K562 (cell line): ENCODE measurements around the gene IRF2. TPM values are rescaled to one million over a fixed set of nuclear protein-coding genes. Genes with fewer than 3 reads are reported as not detected.

Experiments
- CBX3 ChIP-seq, 2 experiments: IDR thresholded peaks; 1 replicate in 1 of 2; 2 replicates in 1 of 2; pipeline ENCODE4 v1.6.1; 2012; ENCODE audit warnings: inconsistent platforms in 2 of 2, low read length in 2 of 2, borderline replicate concordance in 1 of 2, control low read depth in 1 of 2
- GATA2 ChIP-seq: sonication (generic); formaldehyde crosslinking; IDR thresholded peaks from 2 replicates; pipeline ENCODE4 v1.4.0; 2020; ENCODE audit warnings: mild to moderate bottlenecking, missing genetic modification reagents
- NFRKB ChIP-seq: fragments of 450-650 bp; IDR thresholded peaks from 2 replicates; pipeline ENCODE4 v1.6.1; 2016; ENCODE audit warnings: low read depth
- RHOXF2B ChIP-seq: fragments of 250-450 bp; sonication (Bioruptor Pico); conservative IDR thresholded peaks from 2 replicates; pipeline ENCODE4 v1.5.1; 2021
- SPI1 ChIP-seq: IDR thresholded peaks from 2 replicates; pipeline ENCODE4 v1.6.1; 2011; ENCODE audit warnings: low read depth, low read length, control low read depth, borderline replicate concordance
- ZNF134 ChIP-seq: fragments of 250-450 bp; sonication (Bioruptor Pico); conservative IDR thresholded peaks from 2 replicates; pipeline ENCODE4 v1.4.0; 2020
- polyA plus RNA-seq, 8 experiments: library from polyadenylated mRNA; depleted of rRNA in 4 of 8; stranded (reverse) in 5 of 8; unstranded in 3 of 8; fragments of >200 nt; fragmentation: Nextera tagmentation in 2 of 8; fragmentation: Illumina TruSeq in 1 of 8; extraction: Ambion mirVana in 2 of 8; extraction: Trizol in 1 of 8; gene quantifications; 2 replicates each; pipeline versions ENCODE4 v1.2.1 to v1.2.3, GENCODE V29; 2011 to 2014; ENCODE audit warnings: inconsistent platforms in 1 of 8, missing spikeins in 1 of 8
- total RNA-seq, 7 experiments: library from RNA; depleted of rRNA in 6 of 7; stranded (reverse); fragments of >200 nt in 6 of 7; fragmentation: Illumina TruSeq in 2 of 7; extraction: Trizol in 2 of 7; gene quantifications; 2 replicates each; pipeline versions ENCODE4 v1.2.1 to v1.2.3, GENCODE V29; 2011 to 2021; ENCODE audit warnings: low replicate concordance in 1 of 7
- TF ChIP-seq, protein P1 (sequence below): fragments of 450-650 bp; IDR thresholded peaks from 2 replicates; pipeline ENCODE4 v1.6.1; 2016; ENCODE audit warnings: mild to moderate bottlenecking, moderate library complexity
- TF ChIP-seq, protein P2 (sequence below): fragments of 450-650 bp; formaldehyde crosslinking; conservative IDR thresholded peaks from 2 replicates; pipeline ENCODE4 v1.4.0; 2022; ENCODE audit warnings: mild to moderate bottlenecking, missing genetic modification characterization
- TF ChIP-seq, protein P3 (sequence below): fragments of 250-450 bp; sonication (Bioruptor Pico); IDR thresholded peaks from 2 replicates; pipeline ENCODE4 v1.4.0; 2020; ENCODE audit warnings: mild to moderate bottlenecking, moderate library complexity
- TF ChIP-seq, protein P4 (sequence below): fragments of 450-650 bp; IDR thresholded peaks from 2 replicates; pipeline ENCODE4 v1.6.1; 2017; ENCODE audit warnings: mild to moderate bottlenecking, moderate library complexity

IRF2 gene
- total and polyA plus RNA-seq, 9 of the 15 experiments (the other 6 are each of a cell fraction or from before 2014, with no cell fraction given), result 7.1 to 17.1 (median 11.3) TPM

DNA sequence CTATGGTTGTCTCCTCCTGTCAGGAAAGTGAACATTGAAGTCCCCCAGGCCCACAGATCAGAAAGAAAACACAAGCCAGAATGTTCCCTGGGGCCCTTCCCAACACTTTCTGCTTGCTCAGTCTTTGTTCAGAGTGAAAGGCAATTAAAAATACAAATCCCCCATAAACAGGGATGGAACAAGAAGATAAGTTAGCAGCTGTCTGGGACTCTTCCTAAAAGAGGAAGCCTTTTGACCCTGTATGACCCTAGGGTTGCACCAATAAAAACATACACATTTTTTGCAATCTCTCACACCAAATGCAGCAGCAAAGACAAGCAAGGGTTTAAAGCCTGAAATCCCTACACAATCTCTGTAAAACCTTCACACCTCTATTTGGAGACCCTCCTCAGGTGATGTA, 22.6 kb downstream of the IRF2 start (continued):
- TF ChIP-seq, protein P1, sequence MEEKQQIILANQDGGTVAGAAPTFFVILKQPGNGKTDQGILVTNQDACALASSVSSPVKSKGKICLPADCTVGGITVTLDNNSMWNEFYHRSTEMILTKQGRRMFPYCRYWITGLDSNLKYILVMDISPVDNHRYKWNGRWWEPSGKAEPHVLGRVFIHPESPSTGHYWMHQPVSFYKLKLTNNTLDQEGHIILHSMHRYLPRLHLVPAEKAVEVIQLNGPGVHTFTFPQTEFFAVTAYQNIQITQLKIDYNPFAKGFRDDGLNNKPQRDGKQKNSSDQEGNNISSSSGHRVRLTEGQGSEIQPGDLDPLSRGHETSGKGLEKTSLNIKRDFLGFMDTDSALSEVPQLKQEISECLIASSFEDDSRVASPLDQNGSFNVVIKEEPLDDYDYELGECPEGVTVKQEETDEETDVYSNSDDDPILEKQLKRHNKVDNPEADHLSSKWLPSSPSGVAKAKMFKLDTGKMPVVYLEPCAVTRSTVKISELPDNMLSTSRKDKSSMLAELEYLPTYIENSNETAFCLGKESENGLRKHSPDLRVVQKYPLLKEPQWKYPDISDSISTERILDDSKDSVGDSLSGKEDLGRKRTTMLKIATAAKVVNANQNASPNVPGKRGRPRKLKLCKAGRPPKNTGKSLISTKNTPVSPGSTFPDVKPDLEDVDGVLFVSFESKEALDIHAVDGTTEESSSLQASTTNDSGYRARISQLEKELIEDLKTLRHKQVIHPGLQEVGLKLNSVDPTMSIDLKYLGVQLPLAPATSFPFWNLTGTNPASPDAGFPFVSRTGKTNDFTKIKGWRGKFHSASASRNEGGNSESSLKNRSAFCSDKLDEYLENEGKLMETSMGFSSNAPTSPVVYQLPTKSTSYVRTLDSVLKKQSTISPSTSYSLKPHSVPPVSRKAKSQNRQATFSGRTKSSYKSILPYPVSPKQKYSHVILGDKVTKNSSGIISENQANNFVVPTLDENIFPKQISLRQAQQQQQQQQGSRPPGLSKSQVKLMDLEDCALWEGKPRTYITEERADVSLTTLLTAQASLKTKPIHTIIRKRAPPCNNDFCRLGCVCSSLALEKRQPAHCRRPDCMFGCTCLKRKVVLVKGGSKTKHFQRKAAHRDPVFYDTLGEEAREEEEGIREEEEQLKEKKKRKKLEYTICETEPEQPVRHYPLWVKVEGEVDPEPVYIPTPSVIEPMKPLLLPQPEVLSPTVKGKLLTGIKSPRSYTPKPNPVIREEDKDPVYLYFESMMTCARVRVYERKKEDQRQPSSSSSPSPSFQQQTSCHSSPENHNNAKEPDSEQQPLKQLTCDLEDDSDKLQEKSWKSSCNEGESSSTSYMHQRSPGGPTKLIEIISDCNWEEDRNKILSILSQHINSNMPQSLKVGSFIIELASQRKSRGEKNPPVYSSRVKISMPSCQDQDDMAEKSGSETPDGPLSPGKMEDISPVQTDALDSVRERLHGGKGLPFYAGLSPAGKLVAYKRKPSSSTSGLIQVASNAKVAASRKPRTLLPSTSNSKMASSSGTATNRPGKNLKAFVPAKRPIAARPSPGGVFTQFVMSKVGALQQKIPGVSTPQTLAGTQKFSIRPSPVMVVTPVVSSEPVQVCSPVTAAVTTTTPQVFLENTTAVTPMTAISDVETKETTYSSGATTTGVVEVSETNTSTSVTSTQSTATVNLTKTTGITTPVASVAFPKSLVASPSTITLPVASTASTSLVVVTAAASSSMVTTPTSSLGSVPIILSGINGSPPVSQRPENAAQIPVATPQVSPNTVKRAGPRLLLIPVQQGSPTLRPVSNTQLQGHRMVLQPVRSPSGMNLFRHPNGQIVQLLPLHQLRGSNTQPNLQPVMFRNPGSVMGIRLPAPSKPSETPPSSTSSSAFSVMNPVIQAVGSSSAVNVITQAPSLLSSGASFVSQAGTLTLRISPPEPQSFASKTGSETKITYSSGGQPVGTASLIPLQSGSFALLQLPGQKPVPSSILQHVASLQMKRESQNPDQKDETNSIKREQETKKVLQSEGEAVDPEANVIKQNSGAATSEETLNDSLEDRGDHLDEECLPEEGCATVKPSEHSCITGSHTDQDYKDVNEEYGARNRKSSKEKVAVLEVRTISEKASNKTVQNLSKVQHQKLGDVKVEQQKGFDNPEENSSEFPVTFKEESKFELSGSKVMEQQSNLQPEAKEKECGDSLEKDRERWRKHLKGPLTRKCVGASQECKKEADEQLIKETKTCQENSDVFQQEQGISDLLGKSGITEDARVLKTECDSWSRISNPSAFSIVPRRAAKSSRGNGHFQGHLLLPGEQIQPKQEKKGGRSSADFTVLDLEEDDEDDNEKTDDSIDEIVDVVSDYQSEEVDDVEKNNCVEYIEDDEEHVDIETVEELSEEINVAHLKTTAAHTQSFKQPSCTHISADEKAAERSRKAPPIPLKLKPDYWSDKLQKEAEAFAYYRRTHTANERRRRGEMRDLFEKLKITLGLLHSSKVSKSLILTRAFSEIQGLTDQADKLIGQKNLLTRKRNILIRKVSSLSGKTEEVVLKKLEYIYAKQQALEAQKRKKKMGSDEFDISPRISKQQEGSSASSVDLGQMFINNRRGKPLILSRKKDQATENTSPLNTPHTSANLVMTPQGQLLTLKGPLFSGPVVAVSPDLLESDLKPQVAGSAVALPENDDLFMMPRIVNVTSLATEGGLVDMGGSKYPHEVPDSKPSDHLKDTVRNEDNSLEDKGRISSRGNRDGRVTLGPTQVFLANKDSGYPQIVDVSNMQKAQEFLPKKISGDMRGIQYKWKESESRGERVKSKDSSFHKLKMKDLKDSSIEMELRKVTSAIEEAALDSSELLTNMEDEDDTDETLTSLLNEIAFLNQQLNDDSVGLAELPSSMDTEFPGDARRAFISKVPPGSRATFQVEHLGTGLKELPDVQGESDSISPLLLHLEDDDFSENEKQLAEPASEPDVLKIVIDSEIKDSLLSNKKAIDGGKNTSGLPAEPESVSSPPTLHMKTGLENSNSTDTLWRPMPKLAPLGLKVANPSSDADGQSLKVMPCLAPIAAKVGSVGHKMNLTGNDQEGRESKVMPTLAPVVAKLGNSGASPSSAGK, result no peak
- TF ChIP-seq SPI1 (peak; percentile 99), GATA2 (CRISPR knock-in tag) (peak; percentile 79), RHOXF2B (CRISPR knock-in tag) (no peak), ZNF134 (CRISPR knock-in tag) (no peak), NFRKB (no peak), CBX3 (IDR thresholded peaks at IDR 0.05; ENCODE audit: borderline replicate concordance in 1 of 2, low read length in 2 of 2) (no peak)
- TF ChIP-seq, protein P2, sequence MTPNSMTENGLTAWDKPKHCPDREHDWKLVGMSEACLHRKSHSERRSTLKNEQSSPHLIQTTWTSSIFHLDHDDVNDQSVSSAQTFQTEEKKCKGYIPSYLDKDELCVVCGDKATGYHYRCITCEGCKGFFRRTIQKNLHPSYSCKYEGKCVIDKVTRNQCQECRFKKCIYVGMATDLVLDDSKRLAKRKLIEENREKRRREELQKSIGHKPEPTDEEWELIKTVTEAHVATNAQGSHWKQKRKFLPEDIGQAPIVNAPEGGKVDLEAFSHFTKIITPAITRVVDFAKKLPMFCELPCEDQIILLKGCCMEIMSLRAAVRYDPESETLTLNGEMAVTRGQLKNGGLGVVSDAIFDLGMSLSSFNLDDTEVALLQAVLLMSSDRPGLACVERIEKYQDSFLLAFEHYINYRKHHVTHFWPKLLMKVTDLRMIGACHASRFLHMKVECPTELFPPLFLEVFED (CRISPR knock-in tag), result no peak
- TF ChIP-seq, protein P3, sequence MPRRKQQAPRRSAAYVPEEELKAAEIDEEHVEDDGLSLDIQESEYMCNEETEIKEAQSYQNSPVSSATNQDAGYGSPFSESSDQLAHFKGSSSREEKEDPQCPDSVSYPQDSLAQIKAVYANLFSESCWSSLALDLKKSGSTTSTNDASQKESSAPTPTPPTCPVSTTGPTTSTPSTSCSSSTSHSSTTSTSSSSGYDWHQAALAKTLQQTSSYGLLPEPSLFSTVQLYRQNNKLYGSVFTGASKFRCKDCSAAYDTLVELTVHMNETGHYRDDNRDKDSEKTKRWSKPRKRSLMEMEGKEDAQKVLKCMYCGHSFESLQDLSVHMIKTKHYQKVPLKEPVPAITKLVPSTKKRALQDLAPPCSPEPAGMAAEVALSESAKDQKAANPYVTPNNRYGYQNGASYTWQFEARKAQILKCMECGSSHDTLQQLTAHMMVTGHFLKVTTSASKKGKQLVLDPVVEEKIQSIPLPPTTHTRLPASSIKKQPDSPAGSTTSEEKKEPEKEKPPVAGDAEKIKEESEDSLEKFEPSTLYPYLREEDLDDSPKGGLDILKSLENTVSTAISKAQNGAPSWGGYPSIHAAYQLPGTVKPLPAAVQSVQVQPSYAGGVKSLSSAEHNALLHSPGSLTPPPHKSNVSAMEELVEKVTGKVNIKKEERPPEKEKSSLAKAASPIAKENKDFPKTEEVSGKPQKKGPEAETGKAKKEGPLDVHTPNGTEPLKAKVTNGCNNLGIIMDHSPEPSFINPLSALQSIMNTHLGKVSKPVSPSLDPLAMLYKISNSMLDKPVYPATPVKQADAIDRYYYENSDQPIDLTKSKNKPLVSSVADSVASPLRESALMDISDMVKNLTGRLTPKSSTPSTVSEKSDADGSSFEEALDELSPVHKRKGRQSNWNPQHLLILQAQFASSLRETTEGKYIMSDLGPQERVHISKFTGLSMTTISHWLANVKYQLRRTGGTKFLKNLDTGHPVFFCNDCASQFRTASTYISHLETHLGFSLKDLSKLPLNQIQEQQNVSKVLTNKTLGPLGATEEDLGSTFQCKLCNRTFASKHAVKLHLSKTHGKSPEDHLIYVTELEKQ (CRISPR knock-in tag), result no peak
- TF ChIP-seq, protein P4, sequence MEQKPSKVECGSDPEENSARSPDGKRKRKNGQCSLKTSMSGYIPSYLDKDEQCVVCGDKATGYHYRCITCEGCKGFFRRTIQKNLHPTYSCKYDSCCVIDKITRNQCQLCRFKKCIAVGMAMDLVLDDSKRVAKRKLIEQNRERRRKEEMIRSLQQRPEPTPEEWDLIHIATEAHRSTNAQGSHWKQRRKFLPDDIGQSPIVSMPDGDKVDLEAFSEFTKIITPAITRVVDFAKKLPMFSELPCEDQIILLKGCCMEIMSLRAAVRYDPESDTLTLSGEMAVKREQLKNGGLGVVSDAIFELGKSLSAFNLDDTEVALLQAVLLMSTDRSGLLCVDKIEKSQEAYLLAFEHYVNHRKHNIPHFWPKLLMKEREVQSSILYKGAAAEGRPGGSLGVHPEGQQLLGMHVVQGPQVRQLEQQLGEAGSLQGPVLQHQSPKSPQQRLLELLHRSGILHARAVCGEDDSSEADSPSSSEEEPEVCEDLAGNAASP, result peak; percentile 69
